Tibial artery (tissue), 4 donors: Measurements from ENCODE around the gene GPNMB.
"Not testable (repeated sequence)": the region's sequence is repeated elsewhere in the genome, so short reads cannot be mapped to it uniquely, and the experiment has no call there.

ENCODE experiments used
- DNase-seq, 2 donors: peaks; one replicate each; pipeline ENCODE4 v3.0.0-alpha.2; 2019
- H3K27ac ChIP-seq, 2 donors: fragments of 200-600 bp; sonication (generic) in 1 of 2; 1 replicate in 1 of 2; 2 replicates in 1 of 2; pipeline ENCODE4 v1.5.1; 2018 to 2019; ENCODE audit warnings: mild to moderate bottlenecking in 1 of 2
- H3K27me3 ChIP-seq, 2 donors: fragments of 200-600 bp; sonication (generic) in 1 of 2; one replicate each; pipeline versions ENCODE4 v1.5.1 to v1.6.0; 2016 to 2019
- H3K36me3 ChIP-seq, 3 donors: fragments of 200-600 bp; sonication (generic) in 2 of 3; one replicate each; pipeline ENCODE4 v1.5.1; 2016 to 2019; ENCODE audit warnings: mild to moderate bottlenecking in 2 of 3
- H3K4me1 ChIP-seq, 4 donors: fragments of 200-600 bp; sonication (generic) in 2 of 4; 1 replicate in 3 of 4; 2 replicates in 1 of 4; pipeline ENCODE4 v1.5.1; 2016 to 2019
- H3K4me3 ChIP-seq, 2 donors: fragments of 200-600 bp; sonication (generic) in 1 of 2; 1 replicate in 1 of 2; 2 replicates in 1 of 2; pipeline ENCODE4 v1.5.1; 2018 to 2019; ENCODE audit warnings: mild to moderate bottlenecking in 2 of 2
- H3K9me3 ChIP-seq, 3 donors: fragments of 200-600 bp; sonication (generic) in 1 of 3; one replicate each; pipeline ENCODE4 v1.5.1; 2016 to 2019
- intact Hi-C: fragments of 100-400 bp; cut with DNase I; formaldehyde crosslinking; loops from one replicate; pipeline ENCODE4 v1.15.0; 2023; ENCODE audit warnings: low total_unique reads
- TF ChIP-seq, protein P1 (sequence below), 2 experiments: fragments of 200-600 bp in 1 of 2; fragments of 450-650 bp in 1 of 2; IDR thresholded peaks; one replicate each; pipeline ENCODE4 v1.5.1; 2017 to 2019; ENCODE audit warnings: antibody characterized with exemption in 2 of 2, mild to moderate bottlenecking in 1 of 2, moderate library complexity in 1 of 2

Gene GPNMB

DNA sequence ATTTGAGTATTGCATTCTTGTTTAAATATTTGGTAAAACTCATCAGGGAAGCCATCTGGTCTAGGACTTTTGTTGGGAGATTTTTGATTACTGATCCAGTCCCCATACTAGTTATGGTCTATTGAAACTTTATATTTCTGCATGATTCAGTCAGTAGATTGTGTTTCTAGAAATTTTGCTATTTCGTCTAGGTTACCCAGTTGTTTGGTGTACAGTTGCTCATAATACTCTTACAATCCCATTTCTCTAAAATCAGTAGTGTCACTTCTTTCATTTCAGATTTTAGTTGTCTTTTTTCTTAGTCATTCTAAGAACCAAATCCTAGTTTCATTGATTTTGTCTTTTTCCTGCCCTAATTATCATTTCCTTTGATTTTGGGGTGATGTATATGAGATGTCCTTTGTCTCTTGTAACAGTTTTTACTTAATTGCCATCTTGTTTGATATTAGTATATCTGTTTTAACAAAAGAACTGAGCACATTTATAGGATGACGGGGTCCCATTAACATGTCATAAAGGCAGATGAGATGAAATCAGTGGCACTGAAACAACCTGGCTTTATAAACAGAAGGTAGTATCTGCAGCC lies 60.5 kb downstream of the GPNMB start:
- Histone ChIP-seq H3K27ac (no peak overlapping the region), H3K27me3 (no peaks in the 10 kb centered on the region), H3K36me3 (peaks cover 25 to 70% (median 50%) of the 10 kb centered on the region in 3 donors), H3K9me3 (no peaks in the 10 kb centered on the region), H3K4me1 (peaks cover 0 to 22% (median 9%) of the 10 kb centered on the region in 4 donors), H3K4me3 (no peak overlapping the region)
- intact Hi-C loops, result no loop called here
- TF ChIP-seq, protein P1, sequence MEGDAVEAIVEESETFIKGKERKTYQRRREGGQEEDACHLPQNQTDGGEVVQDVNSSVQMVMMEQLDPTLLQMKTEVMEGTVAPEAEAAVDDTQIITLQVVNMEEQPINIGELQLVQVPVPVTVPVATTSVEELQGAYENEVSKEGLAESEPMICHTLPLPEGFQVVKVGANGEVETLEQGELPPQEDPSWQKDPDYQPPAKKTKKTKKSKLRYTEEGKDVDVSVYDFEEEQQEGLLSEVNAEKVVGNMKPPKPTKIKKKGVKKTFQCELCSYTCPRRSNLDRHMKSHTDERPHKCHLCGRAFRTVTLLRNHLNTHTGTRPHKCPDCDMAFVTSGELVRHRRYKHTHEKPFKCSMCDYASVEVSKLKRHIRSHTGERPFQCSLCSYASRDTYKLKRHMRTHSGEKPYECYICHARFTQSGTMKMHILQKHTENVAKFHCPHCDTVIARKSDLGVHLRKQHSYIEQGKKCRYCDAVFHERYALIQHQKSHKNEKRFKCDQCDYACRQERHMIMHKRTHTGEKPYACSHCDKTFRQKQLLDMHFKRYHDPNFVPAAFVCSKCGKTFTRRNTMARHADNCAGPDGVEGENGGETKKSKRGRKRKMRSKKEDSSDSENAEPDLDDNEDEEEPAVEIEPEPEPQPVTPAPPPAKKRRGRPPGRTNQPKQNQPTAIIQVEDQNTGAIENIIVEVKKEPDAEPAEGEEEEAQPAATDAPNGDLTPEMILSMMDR (IDR thresholded peaks at IDR 0.05), result no peak
- DNase-seq, result no peak

DNA sequence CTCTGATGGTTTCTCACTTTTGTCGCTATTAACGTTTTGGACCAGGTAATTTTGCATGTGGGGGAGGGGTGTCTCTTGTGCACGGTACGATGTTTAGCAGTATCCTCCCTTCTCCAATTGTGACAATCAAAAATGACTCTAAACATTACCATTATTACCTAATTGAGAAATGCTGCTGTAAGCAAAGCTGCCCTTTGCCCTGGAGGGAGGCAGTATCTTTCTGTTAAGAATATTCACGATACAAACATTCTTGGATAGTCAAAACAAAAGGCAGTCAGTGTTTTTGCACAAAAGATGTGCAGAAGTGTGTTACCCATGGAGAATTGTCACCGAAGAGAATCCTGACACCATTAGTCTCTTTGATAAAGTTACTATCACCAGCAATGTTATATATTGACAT lies 62.2 kb downstream of the GPNMB start:
- TF ChIP-seq, protein P1 (IDR thresholded peaks at IDR 0.05), result no peak
- Histone ChIP-seq H3K27me3 (no peaks in the 10 kb centered on the region), H3K36me3 (peaks cover 25 to 57% (median 39%) of the 10 kb centered on the region in 3 donors), H3K27ac (no peak overlapping the region), H3K9me3 (no peaks in the 10 kb centered on the region), H3K4me3 (no peak overlapping the region), H3K4me1 (peaks cover 0 to 5% (median 2%) of the 10 kb centered on the region in 4 donors)
- intact Hi-C loops, result no loop called here
- DNase-seq, result no peak

DNA sequence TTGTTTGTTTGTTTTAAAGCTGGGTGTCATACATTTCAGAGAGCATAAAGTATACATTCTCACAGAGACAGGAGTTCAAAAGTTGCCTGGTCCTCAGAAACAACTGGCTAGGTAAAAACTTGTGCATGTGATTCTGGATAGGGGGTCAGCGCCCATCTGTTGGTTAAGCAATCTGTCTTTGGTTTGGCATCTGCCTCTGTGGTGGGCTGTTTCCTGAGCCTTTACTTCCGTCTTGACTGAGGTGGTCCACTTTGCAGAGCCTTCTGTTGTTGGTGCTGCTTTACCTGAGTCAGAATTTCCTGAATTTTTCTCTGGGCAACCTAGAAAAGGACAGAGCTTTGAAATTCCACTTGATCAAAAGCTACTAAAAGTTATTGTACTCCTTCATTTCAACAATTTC lies 65.6 kb downstream of the GPNMB start:
- H3K4me1 ChIP-seq, H3K9me3 ChIP-seq, H3K27ac ChIP-seq, intact Hi-C loops, H3K4me3 ChIP-seq, DNase-seq, H3K27me3 ChIP-seq: not testable (repeated sequence)
- peaks cover 25 to 37% (median 30%) of the 10 kb centered on the region in 3 donors for H3K36me3 ChIP-seq

DNA sequence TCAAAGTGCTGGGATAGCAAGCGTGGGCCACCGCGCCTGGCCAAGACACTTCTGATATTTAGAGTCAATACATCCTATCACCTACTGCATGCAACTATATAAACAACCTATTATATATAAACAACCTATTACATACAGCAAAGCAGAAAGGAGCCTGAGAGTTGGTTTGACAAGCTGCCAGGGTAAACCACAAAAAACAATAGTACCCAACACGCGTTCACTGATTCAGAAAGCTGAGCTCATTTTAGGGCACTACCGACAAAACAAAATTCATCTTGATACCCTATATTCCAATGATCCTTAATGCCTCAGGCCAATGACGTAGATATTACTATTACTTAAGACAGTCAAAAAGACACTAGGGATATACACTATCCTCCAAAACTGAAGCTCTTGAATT lies 68.8 kb downstream of the GPNMB start:
- H3K4me3 ChIP-seq, result no peak overlapping the region
- DNase-seq, result no peak
- intact Hi-C loops, result no loop called here
- H3K4me1 ChIP-seq, result no peaks in the 10 kb centered on the region
- H3K27ac ChIP-seq, result no peak overlapping the region
- no peaks in the 10 kb centered on the region for H3K9me3 ChIP-seq
- no peaks in the 10 kb centered on the region for H3K27me3 ChIP-seq
- TF ChIP-seq, protein P1 (IDR thresholded peaks at IDR 0.05), result no peak
- peaks cover 0 to 7% (median 1%) of the 10 kb centered on the region in 3 donors for H3K36me3 ChIP-seq
